Ovary (tissue), 3 donors: ENCODE measurements around the gene SRPK3.

Source experiments
- EP300 ChIP-seq: sonication (generic); formaldehyde crosslinking; IDR thresholded peaks from one replicate; pipeline ENCODE4 v1.6.1; 2017; ENCODE audit warnings: antibody characterized with exemption
- TF ChIP-seq, protein P1 (sequence below), 3 donors: fragments of 450-650 bp in 2 of 3; fragments of 200-600 bp in 1 of 3; IDR thresholded peaks; one replicate each; pipeline versions ENCODE4 v1.5.1 to v1.8.0; 2016 to 2022; ENCODE audit warnings: antibody characterized with exemption in 3 of 3, mild to moderate bottlenecking in 1 of 3
- donor health status: DM: no; HTN: no; CAD: no.

DNA sequence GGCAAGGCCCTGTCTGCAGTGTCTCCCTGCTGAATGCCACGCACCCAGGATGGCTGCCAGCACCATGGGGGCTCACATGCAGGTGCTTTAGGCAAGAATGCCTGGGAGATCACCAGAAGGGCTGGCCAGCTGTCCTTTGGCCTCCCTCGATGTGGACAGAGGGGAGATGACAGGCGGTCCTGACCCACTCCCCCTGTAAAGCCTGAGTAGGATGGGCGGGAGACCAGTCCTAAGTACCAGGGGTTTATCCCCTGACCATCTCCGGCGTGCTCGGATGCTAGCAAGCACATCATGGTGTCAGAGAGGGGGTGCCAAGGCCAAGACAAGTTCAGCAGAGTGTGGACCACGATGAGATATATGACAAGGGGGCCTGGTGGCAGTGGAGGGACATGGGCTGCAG is 44.2 kb downstream of the SRPK3 start:
- TF ChIP-seq, protein P1, sequence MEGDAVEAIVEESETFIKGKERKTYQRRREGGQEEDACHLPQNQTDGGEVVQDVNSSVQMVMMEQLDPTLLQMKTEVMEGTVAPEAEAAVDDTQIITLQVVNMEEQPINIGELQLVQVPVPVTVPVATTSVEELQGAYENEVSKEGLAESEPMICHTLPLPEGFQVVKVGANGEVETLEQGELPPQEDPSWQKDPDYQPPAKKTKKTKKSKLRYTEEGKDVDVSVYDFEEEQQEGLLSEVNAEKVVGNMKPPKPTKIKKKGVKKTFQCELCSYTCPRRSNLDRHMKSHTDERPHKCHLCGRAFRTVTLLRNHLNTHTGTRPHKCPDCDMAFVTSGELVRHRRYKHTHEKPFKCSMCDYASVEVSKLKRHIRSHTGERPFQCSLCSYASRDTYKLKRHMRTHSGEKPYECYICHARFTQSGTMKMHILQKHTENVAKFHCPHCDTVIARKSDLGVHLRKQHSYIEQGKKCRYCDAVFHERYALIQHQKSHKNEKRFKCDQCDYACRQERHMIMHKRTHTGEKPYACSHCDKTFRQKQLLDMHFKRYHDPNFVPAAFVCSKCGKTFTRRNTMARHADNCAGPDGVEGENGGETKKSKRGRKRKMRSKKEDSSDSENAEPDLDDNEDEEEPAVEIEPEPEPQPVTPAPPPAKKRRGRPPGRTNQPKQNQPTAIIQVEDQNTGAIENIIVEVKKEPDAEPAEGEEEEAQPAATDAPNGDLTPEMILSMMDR (IDR thresholded peaks at IDR 0.05), result no peak
- no peak for TF ChIP-seq EP300
